NK-92 (cell line): Measurements from ENCODE around the gene TEX36.
A peak's percentile ranks its signal among the peaks of the same experiment; 100 is the strongest.
"Not testable (repeated sequence)": the region's sequence is repeated elsewhere in the genome, so short reads cannot be mapped to it uniquely, and the experiment has no call there.

ENCODE experiments used
- DNase-seq: peaks from one replicate; lab custom pipeline; 2025; ENCODE audit not compliant: unreplicated experiment; lab: John Stamatoyannopoulos, UW

TEX36 gene, protein sequence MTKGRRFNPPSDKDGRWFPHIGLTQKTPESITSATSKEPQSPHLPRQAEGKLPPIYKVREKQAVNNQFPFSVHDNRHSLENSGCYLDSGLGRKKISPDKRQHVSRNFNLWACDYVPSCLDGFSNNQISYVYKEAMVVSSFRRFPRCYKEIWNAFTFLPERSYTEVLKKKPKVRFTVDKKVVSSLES

DNA sequence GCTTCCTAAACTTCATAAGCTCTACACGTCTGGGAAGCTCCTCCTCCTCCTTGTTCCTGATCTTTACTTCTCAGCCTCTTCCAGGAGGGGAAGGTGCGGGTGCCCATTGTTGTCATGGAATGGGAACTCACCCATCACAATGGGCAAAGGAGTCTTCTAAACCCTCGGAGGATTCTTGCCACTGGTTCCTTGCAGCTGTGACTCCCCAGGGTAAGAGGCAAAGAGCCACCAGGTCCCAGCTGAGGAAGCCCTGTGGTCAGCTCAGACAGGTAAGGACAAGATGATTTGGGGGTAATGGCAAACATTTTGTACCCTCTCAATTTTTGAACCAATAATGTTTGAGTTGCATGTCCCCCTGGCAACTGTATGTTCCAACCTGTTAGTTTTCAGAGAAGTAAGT lies at the start of gene TEX36:
TEX36 (minus strand) TSS at position 101 of the 400 bp plus-strand sequence. CDS start 174 bp downstream, outside the sequence.
- DNase-seq = no peak

GRCh38 chr10:125727436-125727835 lies 44.5 kb upstream of the TEX36 start:
- no peak for DNase-seq

GRCh38 chr10:125726914-125727313 lies 44.0 kb upstream of the TEX36 start:
- no peak for DNase-seq

DNA sequence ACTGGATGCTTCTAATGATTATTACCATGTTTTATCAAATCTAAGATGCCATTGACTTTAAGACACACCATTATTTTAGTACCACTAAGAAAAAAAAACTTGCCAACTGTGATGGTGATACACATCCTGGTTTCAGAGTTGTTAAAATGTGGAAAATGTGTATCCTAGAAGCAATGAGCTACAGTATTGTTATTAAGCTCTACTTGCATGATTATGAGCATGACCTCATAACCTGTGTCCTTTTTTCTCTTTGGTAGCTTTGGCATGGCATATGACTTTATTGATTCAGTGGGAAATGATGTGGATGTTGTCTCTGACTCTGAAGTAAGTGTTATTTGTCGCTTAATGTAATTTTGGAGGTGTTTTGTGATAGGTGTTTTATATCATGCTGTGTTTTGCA lies 39.8 kb upstream of the TEX36 start:
- no peak for DNase-seq

DNA sequence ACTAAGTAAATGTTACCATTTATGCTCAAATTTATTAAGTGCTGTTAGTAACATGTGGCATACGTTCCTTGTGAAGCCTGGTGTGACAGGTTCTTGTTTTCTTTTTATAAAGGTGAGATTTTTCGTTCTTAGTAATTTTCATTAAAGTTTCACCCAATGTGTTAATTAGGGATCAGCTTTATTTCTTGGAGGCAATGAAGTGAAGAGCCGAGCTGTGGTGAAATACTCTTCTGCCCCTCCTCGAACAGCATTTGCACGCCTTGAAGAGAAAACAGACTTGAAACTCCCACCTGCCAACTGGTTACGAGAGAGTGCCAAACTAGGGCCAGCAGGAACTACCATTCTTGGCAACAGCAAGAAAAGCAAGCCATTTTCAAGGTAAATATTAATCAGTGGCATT lies 38.1 kb upstream of the TEX36 start:
- DNase-seq = no peak

- no peak for DNase-seq
Observed at GRCh38 chr10:125720002-125720382, 37.0 kb upstream of the TEX36 start.

- peak; percentile 88 for DNase-seq
Observed at GRCh38 chr10:125719173-125720001, 36.4 kb upstream of the TEX36 start, which contains the start of gene EDRF1. TSS of gene EDRF1 (plus strand) at chr10:125719709. CDS start at chr10:125719808, 99 bp downstream.

DNA sequence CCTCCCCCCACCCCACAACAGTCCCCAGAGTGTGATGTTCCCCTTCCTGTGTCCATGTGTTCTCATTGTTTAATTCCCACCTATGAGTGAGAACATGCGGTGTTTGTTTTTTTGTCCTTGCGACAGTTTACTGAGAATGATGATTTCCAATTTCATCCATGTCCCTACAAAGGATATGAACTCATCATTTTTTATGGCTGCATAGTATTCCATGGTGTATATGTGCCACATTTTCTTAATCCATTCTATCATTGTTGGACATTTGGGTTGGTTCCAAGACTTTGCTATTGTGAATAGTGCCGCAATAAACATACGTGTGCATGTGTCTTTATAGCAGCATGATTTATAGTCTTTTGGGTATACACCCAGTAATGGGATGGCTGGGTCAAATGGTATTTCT lies 31.8 kb upstream of the TEX36 start:
- DNase-seq = not testable (repeated sequence)

- DNase-seq = no peak
Observed at GRCh38 chr10:125711110-125711750, 28.3 kb upstream of the TEX36 start.

- DNase-seq = no peak
Observed at GRCh38 chr10:125709553-125710474, 26.9 kb upstream of the TEX36 start.

DNA sequence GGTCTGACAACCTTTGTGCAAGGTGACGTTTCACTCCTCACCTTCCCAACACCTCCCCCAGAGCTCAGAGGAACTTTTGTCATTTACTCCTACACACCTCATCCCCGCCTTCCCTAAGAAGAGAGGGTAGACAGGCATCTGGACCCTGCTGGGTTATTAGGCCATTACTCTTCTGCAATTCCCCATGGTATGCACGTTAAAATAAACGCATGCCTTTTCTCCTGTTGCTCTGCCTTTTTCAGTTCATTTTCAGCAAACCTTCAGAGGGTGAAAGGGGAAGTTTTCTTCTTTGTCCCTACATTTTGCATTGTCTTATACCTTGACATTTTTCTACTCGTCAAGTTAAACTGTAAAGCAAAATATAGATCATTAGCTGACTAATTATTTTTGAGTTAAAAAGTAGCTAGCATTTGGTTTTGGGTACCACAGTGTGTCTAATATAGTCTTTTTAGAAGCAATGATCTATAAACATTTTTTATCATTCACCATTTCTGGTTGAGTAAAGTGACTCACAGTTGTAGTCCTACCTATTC lies 26.1 kb upstream of the TEX36 start:
- no peak for DNase-seq

GRCh38 chr10:125707541-125708468 lies 24.8 kb upstream of the TEX36 start:
- DNase-seq = no peak

GRCh38 chr10:125700355-125700911 lies 17.5 kb upstream of the TEX36 start:
- DNase-seq = no peak

DNA sequence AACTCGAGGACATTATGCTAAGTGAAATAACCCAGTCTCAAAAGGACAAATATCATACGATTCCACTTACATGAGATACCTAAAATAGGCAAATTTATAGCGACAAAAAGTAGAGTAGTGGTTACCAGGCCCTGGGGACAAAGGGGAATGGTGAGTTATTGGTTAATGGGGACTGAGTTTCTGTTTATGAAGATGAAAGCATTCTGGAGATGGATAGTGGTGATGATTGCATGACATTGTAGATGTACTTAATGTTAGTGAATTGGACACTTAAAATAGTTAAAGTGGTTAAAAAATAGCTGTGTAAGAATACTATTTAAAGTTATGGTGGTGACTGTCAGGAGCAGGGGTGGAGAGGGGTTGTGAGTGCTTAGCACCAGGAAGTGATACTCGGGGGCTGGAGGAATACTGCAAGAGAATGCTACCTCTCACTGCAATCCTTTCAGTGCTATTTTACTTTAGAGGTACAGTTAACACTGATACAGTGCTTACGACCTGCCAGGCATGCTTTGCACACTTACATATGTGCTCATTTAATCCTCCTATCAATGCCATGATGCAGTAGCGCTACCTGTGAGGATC lies 16.7 kb upstream of the TEX36 start:
- DNase-seq = no peak

GRCh38 chr10:125698481-125698998 lies 15.6 kb upstream of the TEX36 start:
- DNase-seq = no peak

GRCh38 chr10:125696884-125697283 lies 13.9 kb upstream of the TEX36 start:
- not testable (repeated sequence) for DNase-seq

GRCh38 chr10:125694883-125695282 lies 11.9 kb upstream of the TEX36 start:
- no peak for DNase-seq

DNA sequence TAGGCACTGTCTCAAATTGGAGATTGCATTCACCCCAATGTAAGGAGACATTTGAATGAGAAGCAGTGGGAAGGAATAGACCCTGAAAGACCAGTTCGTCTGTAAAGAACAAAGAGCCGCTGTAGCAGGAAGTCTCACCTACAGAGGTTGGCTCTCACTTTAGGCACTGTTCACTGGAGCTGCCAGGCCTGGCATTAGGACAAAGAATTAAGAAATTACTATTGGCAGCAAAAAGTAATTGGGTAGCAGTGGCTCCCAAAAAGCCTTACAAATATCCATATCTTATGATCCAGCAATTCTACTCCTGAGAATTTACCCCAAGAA lies 10.5 kb upstream of the TEX36 start:
- no peak for DNase-seq
